H1 (cell line): ENCODE measurements around the gene CTAG2. TPM values are rescaled to one million over a fixed set of nuclear protein-coding genes. Genes with fewer than 3 reads are reported as not detected.

Experiments
- CTCF ChIA-PET: fragments of 300-600 bp; sonication (Branson Sonifier 250); formaldehyde crosslinking; loops from one replicate; lab custom pipeline; 2021; ENCODE audit not compliant: partially characterized antibody; lab: Charles Lee
- POLR2A ChIA-PET: fragments of 300-600 bp; sonication (Branson Sonifier 250); formaldehyde crosslinking; loops from one replicate; lab custom pipeline; 2021; ENCODE audit warnings: inconsistent platforms; ENCODE audit not compliant: partially characterized antibody; lab: Charles Lee
- DNase-seq, 2 experiments: peaks; one replicate each; pipeline versions ENCODE4 v3.0.0 to v3.0.0-alpha.2; 2010 to 2022; ENCODE audit warnings: low spot score in 2 of 2, low read depth in 1 of 2, mixed read lengths in 1 of 2
- FAIRE-seq: peaks from 2 replicates; lab custom pipeline; 2011; peaks lifted over from hg19 to GRCh38; lab: Jason Lieb, UNC
- H2AFZ ChIP-seq: 2 replicates; pipeline ENCODE4 v1.8.1; 2012; ENCODE audit warnings: low read length, inconsistent platforms
- H2AK5ac ChIP-seq: 2 replicates; pipeline ENCODE4 v1.6.1; 2013; ENCODE audit warnings: low read depth, low read length
- H2BK120ac ChIP-seq: replicated peaks from 2 replicates; pipeline ENCODE3; 2013; ENCODE audit warnings: low read depth, low read length, inconsistent platforms
- H2BK12ac ChIP-seq: 2 replicates; pipeline ENCODE4 v1.6.1; 2013; ENCODE audit warnings: low read depth, low read length
- H2BK15ac ChIP-seq: 2 replicates; pipeline ENCODE4 v1.6.1; 2013; ENCODE audit warnings: low read length
- H2BK20ac ChIP-seq: 2 replicates; pipeline ENCODE4 v1.6.1; 2013; ENCODE audit warnings: low read length
- H2BK5ac ChIP-seq: 2 replicates; pipeline ENCODE4 v1.6.1; 2013; ENCODE audit warnings: low read depth, low read length
- H3K14ac ChIP-seq: 2 replicates; pipeline ENCODE4 v1.6.1; 2013; ENCODE audit warnings: inconsistent platforms; ENCODE audit not compliant: insufficient read length
- H3K18ac ChIP-seq: 2 replicates; pipeline ENCODE4 v1.6.1; 2013; ENCODE audit warnings: low read length; ENCODE audit errors: extremely low read depth
- H3K23ac ChIP-seq: 2 replicates; pipeline ENCODE4 v1.6.1; 2013; ENCODE audit warnings: inconsistent platforms; ENCODE audit not compliant: insufficient read length
- H3K23me2 ChIP-seq: 2 replicates; pipeline ENCODE4 v1.6.1; 2013; ENCODE audit warnings: low read depth, low read length
- H3K27ac ChIP-seq: 2 replicates; pipeline ENCODE4 v1.6.1; 2011; ENCODE audit warnings: low read depth, low read length, inconsistent platforms
- H3K27me3 ChIP-seq, 4 experiments: replicated peaks in 1 of 4; 1 replicate in 1 of 4; 2 replicates in 3 of 4; pipeline versions ENCODE4 v1.6.1 to v1.8.1; 2011 to 2013; ENCODE audit warnings: low read length in 3 of 4, mild to moderate bottlenecking in 3 of 4, inconsistent platforms in 2 of 4, mixed read lengths in 2 of 4, moderate library complexity in 1 of 4; ENCODE audit not compliant: control insufficient read depth in 3 of 4, insufficient read depth in 3 of 4; ENCODE audit errors: extremely low read depth in 1 of 4
- H3K36me3 ChIP-seq, 4 experiments: 2 replicates each; pipeline versions ENCODE4 v1.6.1 to v1.8.1; 2011 to 2013; ENCODE audit warnings: mild to moderate bottlenecking in 4 of 4, low read length in 3 of 4, moderate library complexity in 2 of 4, control low read depth in 1 of 4, inconsistent platforms in 1 of 4; ENCODE audit not compliant: insufficient read depth in 4 of 4, control insufficient read depth in 2 of 4
- H3K4ac ChIP-seq: replicated peaks from 2 replicates; pipeline ENCODE3; 2013; ENCODE audit warnings: low read length, low read depth, mixed read lengths, inconsistent platforms; ENCODE audit not compliant: insufficient read length
- H3K4me1 ChIP-seq, 4 experiments: replicated peaks in 1 of 4; 1 replicate in 1 of 4; 2 replicates in 3 of 4; pipeline versions ENCODE4 v1.6.1 to v1.8.1; 2011 to 2013; ENCODE audit warnings: low read length in 3 of 4, inconsistent platforms in 2 of 4, mixed read lengths in 1 of 4; ENCODE audit not compliant: insufficient read depth in 4 of 4, control insufficient read depth in 3 of 4
- H3K4me2 ChIP-seq, 2 experiments: 2 replicates each; pipeline versions ENCODE4 v1.6.1 to v1.8.1; 2011 to 2013; ENCODE audit warnings: low read depth in 2 of 2, low read length in 2 of 2, control low read depth in 1 of 2, inconsistent platforms in 1 of 2, mild to moderate bottlenecking in 1 of 2; ENCODE audit not compliant: insufficient read depth in 1 of 2
- H3K4me3 ChIP-seq, 4 experiments: fragments of 200-600, 300-600 bp in 1 of 4; sonication (generic), shearing (Covaris generic), sonication (Bioruptor Twin) in 1 of 4; 2 replicates each; pipeline versions ENCODE4 v1.5.1 to v1.8.1; 2011 to 2016; ENCODE audit warnings: low read length in 4 of 4, low read depth in 3 of 4, control low read depth in 2 of 4, inconsistent platforms in 2 of 4, mild to moderate bottlenecking in 2 of 4, mixed read lengths in 1 of 4, moderate library complexity in 1 of 4; ENCODE audit not compliant: insufficient read depth in 2 of 4; ENCODE audit errors: extremely low read depth in 1 of 4
- H3K56ac ChIP-seq: replicated peaks from 2 replicates; pipeline ENCODE3; 2013; ENCODE audit warnings: low read depth, mild to moderate bottlenecking, mixed read lengths, low read length, inconsistent platforms; ENCODE audit not compliant: insufficient read length
- H3K79me1 ChIP-seq: 2 replicates; pipeline ENCODE4 v1.6.1; 2013; ENCODE audit warnings: low read depth, low read length, control low read depth
- H3K79me2 ChIP-seq, 2 experiments: 2 replicates each; pipeline versions ENCODE4 v1.6.1 to v1.8.1; 2012 to 2013; ENCODE audit warnings: low read length in 2 of 2, mild to moderate bottlenecking in 2 of 2, inconsistent platforms in 1 of 2; ENCODE audit not compliant: insufficient read depth in 2 of 2, control insufficient read depth in 1 of 2
- H3K9ac ChIP-seq, 4 experiments: replicated peaks in 1 of 4; 1 replicate in 1 of 4; 2 replicates in 3 of 4; pipeline versions ENCODE4 v1.6.1 to v1.8.1; 2011 to 2013; ENCODE audit warnings: low read depth in 3 of 4, low read length in 3 of 4, control low read depth in 2 of 4, mild to moderate bottlenecking in 2 of 4, moderate library complexity in 2 of 4, inconsistent platforms in 1 of 4; ENCODE audit errors: extremely low read depth in 1 of 4
- H3K9me3 ChIP-seq, 2 experiments: 2 replicates each; pipeline versions ENCODE4 v1.6.1 to v1.8.1; 2012 to 2013; ENCODE audit warnings: mild to moderate bottlenecking in 2 of 2, moderate library complexity in 2 of 2, control low read depth in 1 of 2, inconsistent platforms in 1 of 2, low read depth in 1 of 2, low read length in 1 of 2, mixed read lengths in 1 of 2; ENCODE audit not compliant: insufficient read depth in 2 of 2
- H4K20me1 ChIP-seq, 2 experiments: replicated peaks in 1 of 2; 2 replicates each; pipeline versions ENCODE3 to v1.8.1; 2011 to 2013; ENCODE audit warnings: inconsistent platforms in 2 of 2, low read length in 2 of 2, mild to moderate bottlenecking in 1 of 2; ENCODE audit not compliant: insufficient read depth in 2 of 2, control insufficient read depth in 1 of 2
- H4K5ac ChIP-seq: 2 replicates; pipeline ENCODE4 v1.6.1; 2013; ENCODE audit warnings: low read length, low read depth, mixed read lengths, inconsistent platforms; ENCODE audit not compliant: insufficient read length
- H4K8ac ChIP-seq: 2 replicates; pipeline ENCODE4 v1.8.0; 2013; ENCODE audit warnings: mild to moderate bottlenecking, moderate library complexity, low read length, inconsistent platforms; ENCODE audit not compliant: insufficient read depth; ENCODE audit errors: extremely low read depth
- H4K91ac ChIP-seq: replicated peaks from 2 replicates; pipeline ENCODE3; 2013; ENCODE audit warnings: low read length, mixed read lengths, inconsistent platforms; ENCODE audit not compliant: insufficient read length
- EP300 ChIP-seq, 2 experiments: IDR thresholded peaks; 1 replicate in 1 of 2; 2 replicates in 1 of 2; pipeline ENCODE4 v1.6.1; 2011 to 2012; ENCODE audit warnings: low read depth in 2 of 2, low read length in 2 of 2, mild to moderate bottlenecking in 2 of 2, borderline replicate concordance in 1 of 2, inconsistent platforms in 1 of 2, moderate library complexity in 1 of 2
- WGBS, 2 experiments: shearing (Covaris generic) in 1 of 2; methylation state at CpG; one replicate each; pipeline versions ENCODE4 v1.1.6 to v1.1.7; 2013 to 2015; ENCODE audit warnings: low lambda C conversion rate in 2 of 2, mixed read lengths in 2 of 2, inconsistent platforms in 1 of 2, low coverage in 1 of 2, missing lambda C conversion rate in 1 of 2; ENCODE audit not compliant: insufficient replicate concordance in 2 of 2, insufficient coverage in 1 of 2, insufficient read length in 1 of 2; ENCODE audit errors: extremely low coverage in 1 of 2, missing lambda C conversion rate in 1 of 2; 5-methylcytosine and 5-hydroxymethylcytosine counted together
- polyA plus RNA-seq, 7 experiments: library from polyadenylated mRNA; depleted of rRNA in 3 of 7; stranded (reverse) in 5 of 7; unstranded in 2 of 7; fragments of >200 nt in 5 of 7; fragments of 200-250 nt in 2 of 7; gene quantifications; 1 replicate in 5 of 7; 2 replicates in 1 of 7; 4 replicates in 1 of 7; pipeline versions ENCODE4 v1.2.1 to v1.2.3, GENCODE V29; 2011 to 2013; ENCODE audit warnings: missing spikeins in 2 of 7, mixed read lengths in 2 of 7
- total RNA-seq: library from RNA; stranded (reverse); fragmentation: NEBNext Ultra II Directional; extraction: Animal tissue kit (Norgen Biotek cat#: 25700); gene quantifications from 2 replicates; pipeline ENCODE4 v1.2.1, GENCODE V29; 2021
- TF ChIP-seq, protein P1 (sequence below), 3 experiments: IDR thresholded peaks; 1 replicate in 2 of 3; 2 replicates in 1 of 3; pipeline versions ENCODE4 v1.5.1 to v1.6.1; 2011; ENCODE audit warnings: low read length in 3 of 3, mild to moderate bottlenecking in 3 of 3, inconsistent platforms in 2 of 3, low read depth in 1 of 3, moderate library complexity in 1 of 3; ENCODE audit not compliant: insufficient read depth in 1 of 3; ENCODE audit errors: control extremely low read depth in 1 of 3

Gene CTAG2
- total and polyA plus RNA-seq, 2 of the 8 experiments (the other 6 are each of a cell fraction or from before 2014, with no cell fraction given), result not detected

DNA sequence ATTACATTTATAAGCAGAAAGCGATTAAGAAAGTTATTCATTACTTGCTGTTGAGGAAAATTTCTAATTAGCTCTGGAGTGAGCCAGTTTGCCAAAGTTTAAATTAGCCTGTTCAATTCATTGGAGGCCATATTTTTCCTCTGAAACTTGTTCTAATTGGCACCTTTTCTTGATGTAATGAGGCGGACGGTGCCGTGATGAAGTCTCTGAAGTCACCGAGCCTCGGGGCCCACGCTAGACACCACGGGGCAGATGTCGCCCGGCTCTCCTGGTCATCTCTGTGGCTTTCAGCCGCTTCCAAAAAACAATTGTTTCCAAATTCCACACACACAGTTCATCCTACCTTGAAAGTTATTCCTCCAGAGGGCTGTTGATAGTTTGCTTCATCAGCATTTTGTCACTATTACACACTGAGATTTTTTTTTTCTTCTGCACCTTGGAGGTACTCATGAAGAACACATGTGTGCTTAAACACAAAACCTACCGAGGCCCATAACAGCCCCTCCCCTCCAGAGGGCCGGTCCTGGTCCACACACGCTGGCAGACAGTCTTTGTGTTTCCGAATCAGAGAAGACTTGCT lies 3.9 kb upstream of the CTAG2 start:
- Histone ChIP-seq H2BK12ac (no peak overlapping the region), H3K23ac (no peak overlapping the region), H3K4me1 (no peaks in the 10 kb centered on the region), H3K18ac (no peak overlapping the region), H4K91ac (no peak overlapping the region), H3K4ac (no peak overlapping the region), H2BK120ac (no peak overlapping the region), H2BK15ac (no peak overlapping the region), H4K5ac (no peak overlapping the region), H4K8ac (no peak overlapping the region), H3K36me3 (no peaks in the 10 kb centered on the region), H3K4me2 (no peak overlapping the region), H4K20me1 (no peaks in the 10 kb centered on the region), H3K23me2 (no peaks in the 10 kb centered on the region), H2BK5ac (no peak overlapping the region), H3K56ac (no peak overlapping the region), H3K4me3 (no peak overlapping the region), H2BK20ac (no peak overlapping the region), H2AK5ac (no peak overlapping the region), H2AFZ (no peak overlapping the region), H3K9ac (no peak overlapping the region), H3K79me2 (no peaks in the 10 kb centered on the region), H3K27me3 (no peaks in the 10 kb centered on the region), H3K9me3 (no peaks in the 10 kb centered on the region), H3K14ac (no peak overlapping the region), H3K79me1 (no peaks in the 10 kb centered on the region), H3K27ac (no peak overlapping the region)
- no peak for DNase-seq
- CTCF ChIA-PET, result no interaction called here
- POLR2A ChIA-PET, result no interaction called here
- no peak for FAIRE-seq
- TF ChIP-seq EP300 (IDR thresholded peaks at IDR 0.05; ENCODE audit: borderline replicate concordance in 1 of 2, low read depth in 2 of 2, low read length in 2 of 2), result no peak
- TF ChIP-seq, protein P1, sequence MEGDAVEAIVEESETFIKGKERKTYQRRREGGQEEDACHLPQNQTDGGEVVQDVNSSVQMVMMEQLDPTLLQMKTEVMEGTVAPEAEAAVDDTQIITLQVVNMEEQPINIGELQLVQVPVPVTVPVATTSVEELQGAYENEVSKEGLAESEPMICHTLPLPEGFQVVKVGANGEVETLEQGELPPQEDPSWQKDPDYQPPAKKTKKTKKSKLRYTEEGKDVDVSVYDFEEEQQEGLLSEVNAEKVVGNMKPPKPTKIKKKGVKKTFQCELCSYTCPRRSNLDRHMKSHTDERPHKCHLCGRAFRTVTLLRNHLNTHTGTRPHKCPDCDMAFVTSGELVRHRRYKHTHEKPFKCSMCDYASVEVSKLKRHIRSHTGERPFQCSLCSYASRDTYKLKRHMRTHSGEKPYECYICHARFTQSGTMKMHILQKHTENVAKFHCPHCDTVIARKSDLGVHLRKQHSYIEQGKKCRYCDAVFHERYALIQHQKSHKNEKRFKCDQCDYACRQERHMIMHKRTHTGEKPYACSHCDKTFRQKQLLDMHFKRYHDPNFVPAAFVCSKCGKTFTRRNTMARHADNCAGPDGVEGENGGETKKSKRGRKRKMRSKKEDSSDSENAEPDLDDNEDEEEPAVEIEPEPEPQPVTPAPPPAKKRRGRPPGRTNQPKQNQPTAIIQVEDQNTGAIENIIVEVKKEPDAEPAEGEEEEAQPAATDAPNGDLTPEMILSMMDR (IDR thresholded peaks at IDR 0.05; ENCODE audit: control extremely low read depth in 1 of 3, insufficient read depth in 1 of 3, low read depth in 1 of 3, low read length in 3 of 3), result no peak
- TF ChIP-seq, all 59 proteins: peak for 0
- WGBS, 2 experiments, result 79% methylated on average over 15 of the region's 15 CpGs; no CpG with 5 or more reads in 1 of the 2 experiments
